AG04450 (cell line): Measurements from ENCODE around the gene NSMCE4A. TPM values are rescaled to one million over a fixed set of nuclear protein-coding genes. Genes with fewer than 3 reads are reported as not detected.

Experiments
- CTCF ChIA-PET: fragments of 300-600, 350-600 bp; formaldehyde crosslinking; extraction: SDS; loops from one replicate; lab custom pipeline; 2022; ENCODE audit warnings: antibody characterized with exemption, inconsistent platforms; lab: Charles Lee
- POLR2A ChIA-PET: fragments of 350-600 bp; formaldehyde crosslinking; extraction: SDS; loops from one replicate; lab custom pipeline; 2021; ENCODE audit warnings: antibody characterized with exemption, inconsistent platforms; lab: Yijun Ruan, JAX
- DNase-seq: peaks from one replicate; pipeline ENCODE4 v3.0.0-alpha.2; 2011; ENCODE audit warnings: low read depth, low spot score
- H3K27ac ChIP-seq: one replicate; pipeline ENCODE4 v1.5.1; 2012; ENCODE audit warnings: low read depth, low read length, control low read depth
- H3K27me3 ChIP-seq: one replicate; pipeline ENCODE4 v1.6.0; 2012; ENCODE audit warnings: low read length; ENCODE audit not compliant: control insufficient read depth, insufficient read depth
- H3K4me3 ChIP-seq: 2 replicates; pipeline ENCODE4 v1.5.1; 2011; ENCODE audit warnings: mild to moderate bottlenecking, low read depth, low read length, control low read depth
- H3K9me3 ChIP-seq: 2 replicates; pipeline ENCODE4 v1.5.1; 2012; ENCODE audit warnings: low read length; ENCODE audit not compliant: control insufficient read depth, insufficient read depth
- CTCF ChIP-seq: IDR thresholded peaks from 2 replicates; pipeline ENCODE4 v1.5.1; 2011; ENCODE audit warnings: low read depth, low read length, control low read depth, inconsistent platforms
- polyA plus RNA-seq: library from polyadenylated mRNA; depleted of rRNA; stranded (reverse); fragments of >200 nt; gene quantifications from 2 replicates; pipeline ENCODE4 v1.2.3, GENCODE V29; 2011

Gene NSMCE4A
- polyA plus RNA-seq, 1 experiment, result 30.3 TPM

GRCh38 chr10:121990015-121990677, 15.1 kb upstream of the NSMCE4A start:
- no peaks in the 10 kb centered on the region; the same call in 1 of the 2 replicates for H3K9me3 ChIP-seq
- DNase-seq, result no peak
- CTCF ChIA-PET, result no interaction called here
- H3K4me3 ChIP-seq, result no peak overlapping the region
- TF ChIP-seq CTCF, result no peak
- peaks cover 5% of the 10 kb centered on the region for H3K27me3 ChIP-seq
- H3K27ac ChIP-seq, result no peak overlapping the region
- POLR2A ChIA-PET, result no interaction called here

DNA sequence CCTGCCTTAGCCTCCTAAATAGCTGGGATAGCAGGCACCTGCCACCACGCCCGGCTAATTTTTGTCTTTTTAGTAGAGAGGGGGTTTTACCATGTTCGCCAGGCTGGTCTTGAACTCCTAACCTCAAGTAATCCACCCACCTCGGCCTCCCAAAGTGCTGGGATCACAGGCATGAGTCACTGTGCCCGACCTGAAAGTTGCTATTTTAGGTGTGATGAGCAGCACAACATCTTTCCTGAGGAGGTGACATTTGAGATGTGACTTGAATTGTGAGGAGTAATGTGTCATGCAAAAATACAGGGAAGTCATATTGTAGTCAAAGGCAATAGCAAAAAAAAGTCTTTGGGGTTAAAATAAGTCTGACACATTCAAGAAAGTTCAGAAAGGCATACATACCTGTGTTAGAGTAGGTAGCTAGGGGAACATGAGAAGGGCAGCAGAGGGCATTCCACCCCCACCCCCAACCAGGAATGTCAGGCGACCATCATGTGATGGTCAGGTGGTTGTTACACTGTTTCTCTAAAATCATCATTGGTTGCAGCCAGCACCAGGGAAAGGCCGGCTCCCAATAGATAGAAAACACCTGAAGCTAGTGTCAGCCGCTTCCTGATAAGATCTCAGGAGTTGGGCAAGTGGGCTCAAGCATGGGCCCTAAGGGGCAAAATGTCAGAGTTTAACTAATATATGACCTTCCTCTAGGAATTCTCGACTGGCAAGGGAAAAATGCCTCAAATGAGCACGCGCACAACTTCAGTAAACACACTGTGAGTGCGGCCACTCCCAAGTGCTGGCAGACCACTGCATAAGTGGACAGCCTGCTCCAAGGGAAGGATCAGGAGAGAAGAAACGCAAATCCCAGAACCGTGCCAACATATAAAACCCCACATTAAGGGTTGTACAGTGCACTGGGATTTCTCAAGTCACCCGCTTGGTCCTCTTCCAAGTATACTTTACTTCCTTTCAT, 13.6 kb upstream of the NSMCE4A start, which contains the start of gene TACC2:
TSS of gene TACC2 (plus strand) at position 803 of the 964 bp plus-strand sequence. CDS start 32,819 bp downstream, outside the sequence.
- Histone ChIP-seq H3K4me3 (no peak within 1 kb of the TSS), H3K27ac (no peak within 1 kb of the TSS), H3K9me3 (peaks cover 10% of the 10 kb centered on the region), H3K27me3 (peaks cover 2% of the 10 kb centered on the region)
- TF ChIP-seq CTCF, result no peak
- no peak for DNase-seq
- ChIA-PET POLR2A (no interaction called here), CTCF (no interaction called here)

DNA sequence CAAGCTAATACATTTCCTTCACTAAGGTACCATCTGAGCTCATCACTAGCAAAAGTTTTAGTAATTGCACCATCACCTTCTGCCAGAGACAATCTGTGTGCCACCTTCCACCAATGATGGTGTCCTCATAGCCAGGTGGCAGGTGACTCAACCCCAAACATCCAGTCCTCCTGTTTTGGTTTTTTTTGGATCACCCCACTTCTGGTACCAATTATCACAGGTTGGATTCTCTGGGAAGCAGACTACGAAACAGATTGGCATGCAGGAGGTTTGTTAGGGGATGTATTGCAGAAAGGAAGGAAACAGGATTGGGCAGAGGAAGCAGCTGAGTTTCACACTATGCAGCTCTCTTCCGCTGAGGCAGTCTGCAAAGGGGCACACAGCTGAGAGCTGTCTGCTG, 9.4 kb upstream of the NSMCE4A start:
- peaks cover 10% of the 10 kb centered on the region for H3K9me3 ChIP-seq
- CTCF ChIA-PET, result interaction anchor here (2.3 kb wide), 1 partner anchor 9 kb away, joined by 26 read pairs; the partner anchor contains the start of gene NSMCE4A
- peaks cover 2% of the 10 kb centered on the region for H3K27me3 ChIP-seq
- no peak overlapping the region for H3K27ac ChIP-seq
- H3K4me3 ChIP-seq, result no peak overlapping the region
- POLR2A ChIA-PET, result no interaction called here
- no peak for DNase-seq
- TF ChIP-seq CTCF, result no peak

DNA sequence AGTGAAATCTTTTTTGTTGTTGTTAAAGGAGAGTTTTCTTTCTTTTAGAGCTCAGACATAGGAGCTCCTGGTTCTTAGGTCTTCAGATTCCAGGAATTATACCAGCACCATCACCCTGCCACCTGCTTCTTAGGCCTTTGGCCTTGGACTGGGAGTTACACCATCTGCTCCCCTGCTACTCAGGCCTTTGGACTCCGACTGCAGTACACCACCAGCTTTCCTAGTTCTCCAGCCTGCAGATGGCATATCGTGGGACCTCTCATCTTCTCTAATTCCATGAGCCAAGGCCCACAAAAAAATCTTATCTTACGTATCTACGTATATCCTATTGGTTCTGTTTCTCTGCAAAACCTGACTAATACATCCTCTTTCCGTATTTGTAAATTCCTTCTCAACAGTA, 8.8 kb upstream of the NSMCE4A start:
- TF ChIP-seq CTCF, result no peak
- Histone ChIP-seq H3K4me3 (no peak overlapping the region), H3K27me3 (peaks cover 2% of the 10 kb centered on the region), H3K9me3 (peaks cover 10% of the 10 kb centered on the region), H3K27ac (no peak overlapping the region)
- CTCF ChIA-PET, result interaction anchor here (0.6 to 2.3 kb wide), 2 partner anchors 8 to 145 kb away, joined by 8 to 26 read pairs; partner anchors contain the start of gene NSMCE4A
- POLR2A ChIA-PET, result no interaction called here
- no peak for DNase-seq
